HEK293T (cell line): Measurements from ENCODE around the gene TREML4.

Experiments
- CTCF ChIA-PET: fragments of 350-600 bp; formaldehyde crosslinking; extraction: SDS; loops from one replicate; lab custom pipeline; 2021; ENCODE audit warnings: antibody characterized with exemption, inconsistent platforms; lab: Yijun Ruan, JAX
- POLR2A ChIA-PET: fragments of 350-600 bp; formaldehyde crosslinking; extraction: SDS; loops from one replicate; lab custom pipeline; 2020; ENCODE audit warnings: antibody characterized with exemption, inconsistent platforms; lab: Yijun Ruan, JAX
- DNase-seq: peaks from one replicate; pipeline ENCODE4 v3.0.0; 2012; ENCODE audit warnings: mixed read lengths; ENCODE audit errors: extremely low spot score
- ARNT ChIP-seq: fragments of 450-650 bp; IDR thresholded peaks from 2 replicates; pipeline ENCODE4 v1.6.1; 2017; ENCODE audit warnings: mild to moderate bottlenecking
- BHLHE40 ChIP-seq: fragments of 450-650 bp; IDR thresholded peaks from 2 replicates; pipeline ENCODE4 v1.6.1; 2016; ENCODE audit warnings: mild to moderate bottlenecking, moderate library complexity, borderline replicate concordance
- CTBP1 ChIP-seq: fragments of 450-650 bp; IDR thresholded peaks from 2 replicates; pipeline ENCODE4 v1.6.1; 2016; ENCODE audit warnings: borderline replicate concordance
- ELF4 ChIP-seq: fragments of 450-650 bp; IDR thresholded peaks from 2 replicates; pipeline ENCODE4 v1.6.1; 2017; ENCODE audit warnings: antibody characterized with exemption
- FOXA1 ChIP-seq: fragments of 450-650 bp; IDR thresholded peaks from 2 replicates; pipeline ENCODE4 v1.6.1; 2016; ENCODE audit warnings: mild to moderate bottlenecking
- FOXK2 ChIP-seq: fragments of 450-650 bp; IDR thresholded peaks from 2 replicates; pipeline ENCODE4 v1.6.1; 2016; ENCODE audit warnings: mild to moderate bottlenecking
- FOXM1 ChIP-seq: fragments of 450-650 bp; IDR thresholded peaks from 2 replicates; pipeline ENCODE4 v1.6.1; 2017; ENCODE audit warnings: mild to moderate bottlenecking, borderline replicate concordance
- HDGF ChIP-seq: fragments of 450-650 bp; IDR thresholded peaks from 2 replicates; pipeline ENCODE4 v1.6.1; 2017; ENCODE audit warnings: antibody characterized with exemption, borderline replicate concordance
- L3MBTL2 ChIP-seq: fragments of 450-650 bp; conservative IDR thresholded peaks from 2 replicates; pipeline ENCODE4 v1.6.1; 2016; ENCODE audit warnings: mild to moderate bottlenecking
- LEF1 ChIP-seq: fragments of 450-650 bp; IDR thresholded peaks from 2 replicates; pipeline ENCODE4 v1.6.1; 2017; ENCODE audit warnings: mild to moderate bottlenecking, borderline replicate concordance
- NFRKB ChIP-seq: fragments of 450-650 bp; IDR thresholded peaks from 2 replicates; pipeline ENCODE4 v1.6.1; 2016; ENCODE audit warnings: mild to moderate bottlenecking, moderate library complexity
- SP1 ChIP-seq: fragments of 450-650 bp; IDR thresholded peaks from 2 replicates; pipeline ENCODE4 v1.6.1; 2017
- SUZ12 ChIP-seq: fragments of 450-650 bp; IDR thresholded peaks from 2 replicates; pipeline ENCODE4 v1.6.1; 2016; ENCODE audit warnings: mild to moderate bottlenecking
- TARDBP ChIP-seq: fragments of 450-650 bp; IDR thresholded peaks from 2 replicates; pipeline ENCODE4 v1.6.1; 2016
- ZNF384 ChIP-seq: fragments of 450-650 bp; IDR thresholded peaks from 2 replicates; pipeline ENCODE4 v1.6.1; 2016
- TF ChIP-seq, protein P1 (sequence below): fragments of 450-650 bp; IDR thresholded peaks from 2 replicates; pipeline ENCODE4 v1.6.1; 2016

Gene TREML4

DNA sequence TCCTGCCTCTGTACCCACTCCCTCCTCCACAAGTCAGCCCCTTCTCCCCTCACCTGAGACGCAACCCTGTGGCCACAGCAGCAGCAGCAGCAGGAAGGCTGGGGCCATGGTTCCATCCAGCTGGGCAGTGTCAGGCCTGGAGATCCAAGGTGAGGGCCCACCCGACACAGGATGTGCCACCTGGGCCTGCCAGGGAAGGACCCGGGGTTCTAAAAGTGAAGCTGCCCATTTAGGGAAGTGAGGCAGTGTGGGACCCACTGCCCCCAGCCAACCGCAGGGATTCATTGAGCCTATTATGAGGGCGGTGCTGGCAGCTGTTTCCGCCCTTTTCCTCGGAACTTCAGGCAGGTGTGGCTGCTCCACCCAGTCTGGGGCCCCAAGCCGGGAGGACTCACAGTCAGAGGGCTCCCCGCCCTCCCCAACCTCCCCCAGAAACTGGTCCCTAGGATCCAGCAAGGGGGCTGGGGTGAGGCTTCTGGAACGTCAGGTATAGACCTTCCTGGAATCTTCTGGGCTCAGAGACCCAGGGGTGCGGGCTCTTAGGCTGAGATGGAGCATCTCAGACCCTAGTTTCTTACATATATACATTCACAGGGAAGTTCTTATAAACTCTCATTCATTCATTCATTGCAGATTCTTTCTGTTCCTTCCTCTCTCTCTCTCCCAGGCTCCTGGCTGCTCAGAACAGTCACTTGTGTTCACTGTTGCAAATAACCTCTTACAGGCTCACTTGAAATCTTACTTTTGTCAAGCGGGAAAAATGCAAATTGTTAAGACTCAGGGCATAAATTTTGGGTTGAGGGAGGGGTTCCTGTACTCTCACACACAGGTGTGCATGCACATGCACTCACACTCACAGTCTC lies 27.0 kb upstream of the TREML4 start, which contains the start of gene TREML2:
Gene TREML2, minus strand, starts transcription at position 249 of the 863 bp plus-strand sequence. Its CDS starts 141 bp downstream, at position 108.
- ChIA-PET POLR2A (no interaction called here), CTCF (interaction anchor here (0.6 to 1.1 kb wide), 2 partner anchors 15 to 19 kb away, joined by 3 read pairs; no protein-coding TSS in a partner anchor)
- no peak for DNase-seq
- no peak for TF ChIP-seq FOXA1
- no peak for TF ChIP-seq HDGF
- TF ChIP-seq FOXK2 = no peak
- no peak for TF ChIP-seq ARNT
- TF ChIP-seq SUZ12 = no peak
- no peak for TF ChIP-seq ZNF384
- TF ChIP-seq, protein P1, sequence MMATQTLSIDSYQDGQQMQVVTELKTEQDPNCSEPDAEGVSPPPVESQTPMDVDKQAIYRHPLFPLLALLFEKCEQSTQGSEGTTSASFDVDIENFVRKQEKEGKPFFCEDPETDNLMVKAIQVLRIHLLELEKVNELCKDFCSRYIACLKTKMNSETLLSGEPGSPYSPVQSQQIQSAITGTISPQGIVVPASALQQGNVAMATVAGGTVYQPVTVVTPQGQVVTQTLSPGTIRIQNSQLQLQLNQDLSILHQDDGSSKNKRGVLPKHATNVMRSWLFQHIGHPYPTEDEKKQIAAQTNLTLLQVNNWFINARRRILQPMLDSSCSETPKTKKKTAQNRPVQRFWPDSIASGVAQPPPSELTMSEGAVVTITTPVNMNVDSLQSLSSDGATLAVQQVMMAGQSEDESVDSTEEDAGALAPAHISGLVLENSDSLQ = no peak
- no peak for TF ChIP-seq FOXM1
- no peak for TF ChIP-seq NFRKB
- no peak for TF ChIP-seq CTBP1
- TF ChIP-seq TARDBP = no peak
- TF ChIP-seq LEF1 = no peak
- TF ChIP-seq SP1 = no peak
- TF ChIP-seq L3MBTL2 = no peak
- no peak for TF ChIP-seq ELF4
- TF ChIP-seq BHLHE40 = no peak

DNA sequence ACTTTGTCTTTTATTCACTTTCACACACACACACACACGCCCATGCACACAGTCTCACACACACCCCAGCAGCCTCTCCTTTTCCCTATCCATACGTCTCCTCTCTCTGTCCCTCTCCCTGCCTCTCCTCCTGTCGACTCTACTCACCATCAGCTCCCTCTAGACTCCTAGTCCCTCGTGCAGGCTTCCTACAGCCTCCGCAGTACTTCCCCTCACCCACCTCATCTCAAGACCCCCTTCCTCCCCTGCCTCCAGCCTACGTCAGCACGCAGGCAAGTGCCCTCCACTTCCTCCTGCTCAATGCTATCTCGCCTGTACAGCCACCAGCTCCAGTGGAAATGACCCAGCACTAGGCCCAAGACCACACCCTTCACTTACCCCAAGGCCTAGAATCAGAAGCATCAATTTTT lies 26.4 kb upstream of the TREML4 start:
- ChIA-PET CTCF (interaction anchor here (1.1 kb wide), 1 partner anchor 19 kb away, joined by 3 read pairs; no protein-coding TSS in a partner anchor), POLR2A (interaction anchor here (1.0 kb wide), 1 partner anchor 10 kb away, joined by 3 read pairs; no protein-coding TSS in a partner anchor)
- no peak for DNase-seq
- TF ChIP-seq LEF1 (no peak), CTBP1 (no peak), HDGF (no peak), FOXK2 (no peak), NFRKB (no peak), FOXM1 (no peak)
- TF ChIP-seq, protein P1 = no peak

DNA sequence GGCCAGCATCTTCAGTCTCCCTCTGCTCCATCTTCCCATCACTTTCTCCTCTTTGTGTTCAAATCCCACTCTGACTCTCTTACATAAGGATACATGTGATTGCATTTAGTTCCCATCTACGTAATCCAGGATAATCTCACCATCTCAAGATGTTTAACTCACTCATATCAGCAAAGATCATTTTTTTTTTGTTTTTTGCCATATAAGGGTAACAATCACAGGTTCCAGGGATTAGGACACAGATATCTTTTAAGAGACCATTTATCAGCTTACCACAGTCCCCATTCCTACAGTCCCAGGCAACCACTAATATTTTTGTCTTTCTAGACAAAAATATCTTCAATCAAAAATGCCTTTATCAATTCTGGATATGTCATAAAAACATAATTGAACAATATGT lies 24.0 kb upstream of the TREML4 start:
- ChIA-PET POLR2A (no interaction called here), CTCF (interaction anchor here (0.7 kb wide), 1 partner anchor 130 kb away, joined by 3 read pairs; no protein-coding TSS in a partner anchor)
- no peak for DNase-seq
- TF ChIP-seq FOXK2 (no peak), FOXM1 (no peak)

DNA sequence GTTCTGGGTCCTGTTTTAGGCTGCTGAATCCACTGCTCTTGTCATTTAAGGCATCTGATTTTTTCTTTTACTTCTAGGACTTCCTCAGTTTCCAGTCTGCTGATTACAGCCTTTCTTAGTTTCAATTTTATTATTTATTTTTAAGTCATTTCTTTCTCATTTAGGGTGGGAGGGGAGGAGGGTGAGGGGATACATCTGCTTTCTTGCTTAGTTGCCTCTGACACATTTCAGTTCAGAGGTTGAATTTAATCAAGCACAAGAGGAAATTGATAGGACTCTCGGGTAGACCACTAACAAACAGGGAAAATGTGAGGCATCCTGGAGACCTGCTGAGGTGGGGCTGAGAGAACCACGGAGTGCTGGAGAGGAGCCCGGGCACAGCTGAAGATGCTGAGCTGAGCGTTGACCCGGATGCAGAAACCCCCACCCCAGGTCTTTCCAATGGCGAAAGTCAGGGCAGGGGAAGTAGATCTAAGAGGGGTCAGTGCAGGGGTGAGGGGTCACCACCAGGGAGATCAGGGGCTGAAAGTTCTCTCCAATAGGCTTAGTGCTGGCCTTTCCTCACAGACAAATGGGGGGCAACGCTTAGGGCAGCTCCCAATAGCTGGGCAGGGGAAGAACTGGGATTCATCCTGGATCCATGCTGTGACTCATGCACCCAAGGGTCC lies 19.6 kb upstream of the TREML4 start:
- ChIA-PET CTCF (no interaction called here), POLR2A (no interaction called here)
- TF ChIP-seq FOXK2 (no peak), NFRKB (no peak), L3MBTL2 (no peak), SUZ12 (no peak), ZNF384 (no peak), BHLHE40 (no peak), ELF4 (no peak), SP1 (no peak), FOXA1 (no peak), ARNT (no peak), TARDBP (no peak), LEF1 (no peak), FOXM1 (no peak), CTBP1 (no peak), HDGF (no peak)
- TF ChIP-seq, protein P1 = no peak
- DNase-seq = no peak

DNA sequence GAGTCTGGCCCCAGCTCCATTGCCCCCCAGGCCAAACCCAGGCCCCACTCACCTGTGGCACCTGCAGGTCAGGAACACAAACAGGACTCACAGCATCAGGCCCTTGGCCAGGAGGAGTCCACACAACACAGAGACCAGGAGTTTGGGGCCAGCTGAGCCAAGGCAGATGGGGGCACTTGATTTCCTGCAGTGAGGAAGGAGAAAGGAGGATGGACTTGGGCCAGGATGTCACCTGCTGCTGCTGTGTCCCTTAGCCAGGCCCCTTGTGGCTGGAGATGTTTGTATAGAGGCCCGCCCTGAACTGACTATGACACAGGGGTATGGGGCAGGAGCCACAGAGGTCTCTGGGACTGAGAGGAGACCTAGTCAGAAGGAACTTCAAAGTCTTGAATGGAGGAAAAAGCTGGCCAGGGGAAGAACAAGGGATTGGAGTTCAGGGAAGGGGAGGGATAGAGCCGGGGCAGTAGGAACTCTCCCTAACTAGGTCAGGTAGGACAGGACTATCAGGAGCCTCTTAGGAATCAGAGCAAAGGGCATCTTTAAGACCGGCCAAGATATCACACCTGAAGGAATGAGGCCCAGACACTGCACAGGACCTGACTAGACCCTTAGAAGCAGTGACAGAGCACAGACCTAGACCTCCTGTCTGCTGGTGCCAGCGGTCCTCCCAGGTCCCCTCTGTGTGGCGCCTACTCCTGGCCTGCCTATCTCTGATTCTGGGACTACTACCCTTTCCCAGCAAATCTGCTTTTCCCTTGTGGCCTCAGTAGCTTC lies 18.4 kb upstream of the TREML4 start:
- ChIA-PET POLR2A (no interaction called here), CTCF (interaction anchor here (0.5 kb wide), 1 partner anchor 97 kb away, joined by 7 read pairs; no protein-coding TSS in a partner anchor)
- DNase-seq = no peak
- TF ChIP-seq ARNT = no peak
- no peak for TF ChIP-seq ZNF384
- no peak for TF ChIP-seq SUZ12
- TF ChIP-seq, protein P1 = no peak
- no peak for TF ChIP-seq SP1
- no peak for TF ChIP-seq BHLHE40
- TF ChIP-seq FOXM1 = no peak
- TF ChIP-seq HDGF = no peak
- TF ChIP-seq FOXA1 = no peak
